Mesothelial cell of epicardium (in vitro differentiated cells): ENCODE results near the gene TMEM151B. TPM values are rescaled to one million over a fixed set of nuclear protein-coding genes. Genes with fewer than 3 reads are reported as not detected.

Experiments used
- DNase-seq, 2 experiments: peaks; one replicate each; pipeline ENCODE4 v3.0.0; 2021; ENCODE audit warnings: low spot score in 2 of 2; ENCODE audit not compliant: unreplicated experiment in 2 of 2
- H3K27ac Mint-ChIP-seq: 2 replicates; pipeline ENCODE4 v1.8.0; 2021; ENCODE audit warnings: mixed read lengths
- H3K27me3 Mint-ChIP-seq: 2 replicates; pipeline ENCODE4 v1.8.0; 2021; ENCODE audit warnings: low read depth, mixed read lengths
- H3K36me3 Mint-ChIP-seq: 2 replicates; pipeline ENCODE4 v1.8.0; 2021; ENCODE audit warnings: mixed read lengths
- H3K4me1 Mint-ChIP-seq: 2 replicates; pipeline ENCODE4 v1.8.0; 2021; ENCODE audit warnings: mixed read lengths
- H3K4me3 Mint-ChIP-seq: 2 replicates; pipeline ENCODE4 v1.8.0; 2021; ENCODE audit warnings: mild to moderate bottlenecking, moderate library complexity, mixed read lengths
- H3K9me3 Mint-ChIP-seq: 2 replicates; pipeline ENCODE4 v1.8.0; 2021; ENCODE audit warnings: mixed read lengths
- CTCF ChIP-seq: fragments of 200-600 bp; sonication (generic); IDR thresholded peaks from one replicate; pipeline ENCODE4 v1.5.0; 2021; ENCODE audit warnings: antibody characterized with exemption; ENCODE audit not compliant: unreplicated experiment
- total RNA-seq: library from RNA; stranded (reverse); gene quantifications from 3 replicates; pipeline ENCODE4 v1.2.1, GENCODE V29; 2021

The TMEM151B gene
- total RNA-seq, 1 donor from 2014 or later, result 0.56 TPM

GRCh38 chr6:44255871-44256774 lies 14.1 kb upstream of the TMEM151B start:
- peaks cover 21% of the 10 kb centered on the region for H3K4me1 Mint-ChIP-seq
- TF ChIP-seq CTCF, result no peak
- peak overlapping the region; percentile 83 for H3K27ac Mint-ChIP-seq
- H3K36me3 Mint-ChIP-seq, result peaks cover 30% of the 10 kb centered on the region
- DNase-seq, result no peak
- H3K9me3 Mint-ChIP-seq, result no peaks in the 10 kb centered on the region
- H3K27me3 Mint-ChIP-seq, result no peaks in the 10 kb centered on the region
- H3K4me3 Mint-ChIP-seq, result peak overlapping the region; percentile 75

GRCh38 chr6:44256775-44257024 lies 13.6 kb upstream of the TMEM151B start:
- Mint-ChIP-seq H3K4me1 (peaks cover 21% of the 10 kb centered on the region), H3K27ac (peak overlapping the region; percentile 83), H3K36me3 (peaks cover 25% of the 10 kb centered on the region), H3K4me3 (peak overlapping the region; percentile 75), H3K27me3 (no peaks in the 10 kb centered on the region), H3K9me3 (no peaks in the 10 kb centered on the region)
- peak in 1 of 2 experiments; percentile 65 for DNase-seq
- TF ChIP-seq CTCF, result no peak

GRCh38 chr6:44257025-44257752 lies 13.1 kb upstream of the TMEM151B start, which contains the start of gene SLC35B2:
Gene SLC35B2, minus strand, starts transcription at chr6:44257528. Its CDS starts 118 bp downstream, at chr6:44257410.
- Mint-ChIP-seq H3K27ac (peak within 1 kb of the TSS; percentile 93), H3K27me3 (no peaks in the 10 kb centered on the region), H3K36me3 (peaks cover 20% of the 10 kb centered on the region), H3K4me1 (peaks cover 21% of the 10 kb centered on the region), H3K9me3 (no peaks in the 10 kb centered on the region), H3K4me3 (peak within 1 kb of the TSS; percentile 75)
- DNase-seq, result peak in 1 of 2 experiments; percentile 76
- TF ChIP-seq CTCF, result peak; percentile 58

- peak overlapping the region; percentile 74 for H3K4me3 Mint-ChIP-seq
- peaks cover 17% of the 10 kb centered on the region for H3K36me3 Mint-ChIP-seq
- no peaks in the 10 kb centered on the region for H3K27me3 Mint-ChIP-seq
- peak overlapping the region; percentile 93 for H3K27ac Mint-ChIP-seq
- no peak for DNase-seq
- peaks cover 26% of the 10 kb centered on the region for H3K4me1 Mint-ChIP-seq
- peak; percentile 2 for TF ChIP-seq CTCF
- no peaks in the 10 kb centered on the region for H3K9me3 Mint-ChIP-seq
These were observed 12.4 kb upstream of the TMEM151B start for GRCh38 chr6:44257753-44258324.

- Mint-ChIP-seq H3K4me1 (peaks cover 32% of the 10 kb centered on the region), H3K9me3 (no peaks in the 10 kb centered on the region), H3K27me3 (no peaks in the 10 kb centered on the region), H3K27ac (no peak overlapping the region), H3K4me3 (peak overlapping the region; percentile 74), H3K36me3 (peaks cover 12% of the 10 kb centered on the region)
- no peak for TF ChIP-seq CTCF
- no peak for DNase-seq
These were observed 11.9 kb upstream of the TMEM151B start for GRCh38 chr6:44258325-44258863.
